Endothelial cell of umbilical vein (primary cell): ENCODE results near the gene DDX27.

Source experiments
- MAX ChIP-seq: IDR thresholded peaks from 2 replicates; pipeline ENCODE4 v1.6.1; 2011; ENCODE audit not compliant: insufficient read depth, insufficient read length
- MYC ChIP-seq: IDR thresholded peaks from one replicate; pipeline ENCODE4 v1.6.1; 2011; ENCODE audit warnings: mild to moderate bottlenecking, low read depth, low read length
- POLR2A ChIP-seq: IDR thresholded peaks from 2 replicates; pipeline ENCODE4 v1.6.1; 2012; ENCODE audit warnings: low read depth, mild to moderate bottlenecking, control low read depth, low read length
- POLR2AphosphoS5 ChIP-seq: IDR thresholded peaks from 2 replicates; pipeline ENCODE4 v1.6.1; 2012; ENCODE audit warnings: low read depth, mild to moderate bottlenecking, control low read depth, low read length, moderate library complexity; ENCODE audit not compliant: insufficient read depth
- TF ChIP-seq, protein P1 (sequence below), 2 donors: IDR thresholded peaks; 1 replicate in 1 of 2; 2 replicates in 1 of 2; pipeline ENCODE4 v1.5.1; 2011; ENCODE audit warnings: low read length in 2 of 2, mild to moderate bottlenecking in 2 of 2, moderate library complexity in 2 of 2, control low read depth in 1 of 2, inconsistent platforms in 1 of 2, low read depth in 1 of 2; ENCODE audit not compliant: insufficient read depth in 1 of 2; ENCODE audit errors: extremely low read depth in 1 of 2

DNA sequence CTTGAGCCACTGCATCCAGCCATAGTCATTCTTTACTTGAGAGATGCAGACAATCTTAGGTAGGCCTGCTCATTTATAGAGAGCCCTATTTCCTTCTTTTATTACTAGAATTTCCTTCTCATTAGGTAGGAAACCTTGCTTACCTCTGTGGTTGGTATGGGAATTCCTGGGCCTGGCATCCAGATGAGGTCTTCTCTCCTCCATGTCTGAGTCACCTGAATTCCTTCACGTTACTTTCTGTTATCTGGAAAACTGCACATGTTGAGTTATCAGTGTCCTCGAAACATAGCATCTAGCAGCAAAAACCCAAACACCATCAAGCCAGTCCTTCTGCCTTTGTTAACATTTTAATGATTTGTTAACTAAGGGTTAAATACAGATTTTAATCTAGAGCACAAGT lies 56.4 kb downstream of the DDX27 start:
- TF ChIP-seq, protein P1, sequence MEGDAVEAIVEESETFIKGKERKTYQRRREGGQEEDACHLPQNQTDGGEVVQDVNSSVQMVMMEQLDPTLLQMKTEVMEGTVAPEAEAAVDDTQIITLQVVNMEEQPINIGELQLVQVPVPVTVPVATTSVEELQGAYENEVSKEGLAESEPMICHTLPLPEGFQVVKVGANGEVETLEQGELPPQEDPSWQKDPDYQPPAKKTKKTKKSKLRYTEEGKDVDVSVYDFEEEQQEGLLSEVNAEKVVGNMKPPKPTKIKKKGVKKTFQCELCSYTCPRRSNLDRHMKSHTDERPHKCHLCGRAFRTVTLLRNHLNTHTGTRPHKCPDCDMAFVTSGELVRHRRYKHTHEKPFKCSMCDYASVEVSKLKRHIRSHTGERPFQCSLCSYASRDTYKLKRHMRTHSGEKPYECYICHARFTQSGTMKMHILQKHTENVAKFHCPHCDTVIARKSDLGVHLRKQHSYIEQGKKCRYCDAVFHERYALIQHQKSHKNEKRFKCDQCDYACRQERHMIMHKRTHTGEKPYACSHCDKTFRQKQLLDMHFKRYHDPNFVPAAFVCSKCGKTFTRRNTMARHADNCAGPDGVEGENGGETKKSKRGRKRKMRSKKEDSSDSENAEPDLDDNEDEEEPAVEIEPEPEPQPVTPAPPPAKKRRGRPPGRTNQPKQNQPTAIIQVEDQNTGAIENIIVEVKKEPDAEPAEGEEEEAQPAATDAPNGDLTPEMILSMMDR (IDR thresholded peaks at IDR 0.05; ENCODE audit: extremely low read depth in 1 of 2, insufficient read depth in 1 of 2, low read depth in 1 of 2, low read length in 2 of 2): no peak
- TF ChIP-seq POLR2AphosphoS5 (no peak), POLR2A (no peak), MAX (no peak), MYC (no peak)
